Right lobe of liver (tissue), 4 donors: ENCODE measurements around the gene TRAK2.

Experiments used
- CTCF ChIP-seq, 4 donors: fragments of 200-600 bp in 3 of 4; fragments of 450-650 bp in 1 of 4; IDR thresholded peaks; one replicate each; pipeline versions ENCODE4 v1.5.1 to v1.8.0; 2016 to 2022; ENCODE audit warnings: antibody characterized with exemption in 4 of 4, mild to moderate bottlenecking in 2 of 4
- POLR2A ChIP-seq: fragments of 450-650 bp; IDR thresholded peaks from one replicate; pipeline ENCODE4 v1.6.1; 2017; ENCODE audit warnings: antibody characterized with exemption, mild to moderate bottlenecking
- donor health status: DM: no; HTN: no; CAD: no.
- donor health status: DM: no; HTN: no; CAD: no.
- donor health status: DM: no; HTN: yes; CAD: no.

GRCh38 chr2:201484805-201485204 is 33.5 kb upstream of the TRAK2 start:
- TF ChIP-seq POLR2A (no peak), CTCF (IDR thresholded peaks at IDR 0.05) (no peak)
